Measurements from ENCODE around the gene CRYBB1. TPM values are rescaled to one million over a fixed set of nuclear protein-coding genes. Genes with fewer than 3 reads are reported as not detected.

CRYBB1 gene
- total and polyA plus RNA-seq, 2 of the 13 experiments (the other 11 are each of a cell fraction or from before 2014, with no cell fraction given): not detected

DNA sequence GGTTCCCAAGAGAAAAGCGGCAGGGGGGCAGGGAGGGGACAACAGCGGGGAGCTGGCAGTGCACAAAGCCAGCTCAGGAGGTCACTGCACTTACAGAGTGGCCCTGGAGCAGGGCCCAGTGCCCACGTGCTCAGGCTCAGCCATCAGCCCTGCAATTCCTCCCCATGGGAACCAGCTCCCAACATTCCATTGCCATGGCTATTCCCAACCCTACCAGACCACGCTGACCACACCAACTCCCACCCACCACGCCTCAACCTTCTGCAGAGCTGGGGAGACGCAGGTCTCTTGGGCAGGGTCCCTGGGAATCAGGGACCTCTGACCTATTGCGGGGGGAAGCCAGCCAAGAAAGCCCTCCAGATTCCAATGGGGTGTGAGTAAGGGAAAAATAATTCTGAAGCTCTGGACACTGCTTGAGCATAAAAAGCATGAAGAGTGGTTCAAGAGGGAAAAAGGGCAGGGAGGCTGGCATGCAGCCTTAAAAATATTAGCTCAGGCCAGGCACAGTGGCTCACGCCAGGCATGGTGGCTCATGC is 67.3 kb downstream of the CRYBB1 start (continued):
- TF ChIP-seq, protein P1, sequence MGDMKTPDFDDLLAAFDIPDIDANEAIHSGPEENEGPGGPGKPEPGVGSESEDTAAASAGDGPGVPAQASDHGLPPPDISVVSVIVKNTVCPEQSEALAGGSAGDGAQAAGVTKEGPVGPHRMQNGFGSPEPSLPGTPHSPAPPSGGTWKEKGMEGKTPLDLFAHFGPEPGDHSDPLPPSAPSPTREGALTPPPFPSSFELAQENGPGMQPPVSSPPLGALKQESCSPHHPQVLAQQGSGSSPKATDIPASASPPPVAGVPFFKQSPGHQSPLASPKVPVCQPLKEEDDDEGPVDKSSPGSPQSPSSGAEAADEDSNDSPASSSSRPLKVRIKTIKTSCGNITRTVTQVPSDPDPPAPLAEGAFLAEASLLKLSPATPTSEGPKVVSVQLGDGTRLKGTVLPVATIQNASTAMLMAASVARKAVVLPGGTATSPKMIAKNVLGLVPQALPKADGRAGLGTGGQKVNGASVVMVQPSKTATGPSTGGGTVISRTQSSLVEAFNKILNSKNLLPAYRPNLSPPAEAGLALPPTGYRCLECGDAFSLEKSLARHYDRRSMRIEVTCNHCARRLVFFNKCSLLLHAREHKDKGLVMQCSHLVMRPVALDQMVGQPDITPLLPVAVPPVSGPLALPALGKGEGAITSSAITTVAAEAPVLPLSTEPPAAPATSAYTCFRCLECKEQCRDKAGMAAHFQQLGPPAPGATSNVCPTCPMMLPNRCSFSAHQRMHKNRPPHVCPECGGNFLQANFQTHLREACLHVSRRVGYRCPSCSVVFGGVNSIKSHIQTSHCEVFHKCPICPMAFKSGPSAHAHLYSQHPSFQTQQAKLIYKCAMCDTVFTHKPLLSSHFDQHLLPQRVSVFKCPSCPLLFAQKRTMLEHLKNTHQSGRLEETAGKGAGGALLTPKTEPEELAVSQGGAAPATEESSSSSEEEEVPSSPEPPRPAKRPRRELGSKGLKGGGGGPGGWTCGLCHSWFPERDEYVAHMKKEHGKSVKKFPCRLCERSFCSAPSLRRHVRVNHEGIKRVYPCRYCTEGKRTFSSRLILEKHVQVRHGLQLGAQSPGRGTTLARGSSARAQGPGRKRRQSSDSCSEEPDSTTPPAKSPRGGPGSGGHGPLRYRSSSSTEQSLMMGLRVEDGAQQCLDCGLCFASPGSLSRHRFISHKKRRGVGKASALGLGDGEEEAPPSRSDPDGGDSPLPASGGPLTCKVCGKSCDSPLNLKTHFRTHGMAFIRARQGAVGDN (CRISPR knock-in tag; IDR thresholded peaks at IDR 0.05): peak; percentile 48
- TF ChIP-seq MLX (CRISPR knock-in tag; IDR thresholded peaks at IDR 0.05) (no peak), MXI1 (IDR thresholded peaks at IDR 0.05; ENCODE audit: borderline replicate concordance, low read depth, low read length) (0 out of 3 replicates have a peak, but pooled peaks have one; percentile 27), MIER3 (CRISPR knock-in tag; IDR thresholded peaks at IDR 0.05; ENCODE audit: borderline replicate concordance) (no peak), IKZF5 (CRISPR knock-in tag; IDR thresholded peaks at IDR 0.05) (no peak), HHEX (CRISPR knock-in tag; IDR thresholded peaks at IDR 0.05) (no peak), RXRA (CRISPR knock-in tag; IDR thresholded peaks at IDR 0.05) (0 out of 2 replicates have a peak, but pooled peaks have one; percentile 23)
- TF ChIP-seq, protein P2, sequence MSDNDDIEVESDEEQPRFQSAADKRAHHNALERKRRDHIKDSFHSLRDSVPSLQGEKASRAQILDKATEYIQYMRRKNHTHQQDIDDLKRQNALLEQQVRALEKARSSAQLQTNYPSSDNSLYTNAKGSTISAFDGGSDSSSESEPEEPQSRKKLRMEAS (IDR thresholded peaks at IDR 0.05): peak; percentile 63
